Subcutaneous abdominal adipose tissue (tissue), 5 donors: ENCODE results near the gene OR8B8.

ENCODE experiments used
- H3K27ac ChIP-seq: one replicate; pipeline ENCODE4 v1.7.0; 2013; ENCODE audit warnings: low read depth, mild to moderate bottlenecking, inconsistent platforms, low read length, moderate library complexity
- H3K27me3 ChIP-seq, 5 donors: one replicate each; pipeline ENCODE4 v1.7.0; 2013; ENCODE audit warnings: low read length in 5 of 5, inconsistent platforms in 1 of 5; ENCODE audit not compliant: control insufficient read depth in 5 of 5, insufficient read depth in 4 of 5
- H3K36me3 ChIP-seq, 5 donors: one replicate each; pipeline ENCODE4 v1.7.0; 2013; ENCODE audit warnings: low read length in 5 of 5; ENCODE audit not compliant: control insufficient read depth in 5 of 5, insufficient read depth in 5 of 5
- H3K4me1 ChIP-seq, 5 donors: one replicate each; pipeline ENCODE4 v1.7.0; 2013; ENCODE audit warnings: low read length in 5 of 5, mild to moderate bottlenecking in 3 of 5, moderate library complexity in 1 of 5; ENCODE audit not compliant: control insufficient read depth in 5 of 5, insufficient read depth in 5 of 5
- H3K4me3 ChIP-seq, 5 donors: one replicate each; pipeline ENCODE4 v1.7.0; 2013; ENCODE audit warnings: low read length in 5 of 5, low read depth in 1 of 5
- H3K9ac ChIP-seq, 5 donors: one replicate each; pipeline ENCODE4 v1.7.0; 2013; ENCODE audit warnings: low read length in 5 of 5, mild to moderate bottlenecking in 4 of 5, moderate library complexity in 3 of 5
- H3K9me3 ChIP-seq, 5 donors: one replicate each; pipeline ENCODE4 v1.7.0; 2013; ENCODE audit warnings: low read length in 5 of 5; ENCODE audit not compliant: control insufficient read depth in 5 of 5
- donor health status: healthy.
- donor health status: healthy.
- donor health status: healthy.
- donor health status: healthy.
- donor health status: healthy.

OR8B8 gene, protein sequence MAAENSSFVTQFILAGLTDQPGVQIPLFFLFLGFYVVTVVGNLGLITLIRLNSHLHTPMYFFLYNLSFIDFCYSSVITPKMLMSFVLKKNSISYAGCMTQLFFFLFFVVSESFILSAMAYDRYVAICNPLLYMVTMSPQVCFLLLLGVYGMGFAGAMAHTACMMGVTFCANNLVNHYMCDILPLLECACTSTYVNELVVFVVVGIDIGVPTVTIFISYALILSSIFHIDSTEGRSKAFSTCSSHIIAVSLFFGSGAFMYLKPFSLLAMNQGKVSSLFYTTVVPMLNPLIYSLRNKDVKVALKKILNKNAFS

DNA sequence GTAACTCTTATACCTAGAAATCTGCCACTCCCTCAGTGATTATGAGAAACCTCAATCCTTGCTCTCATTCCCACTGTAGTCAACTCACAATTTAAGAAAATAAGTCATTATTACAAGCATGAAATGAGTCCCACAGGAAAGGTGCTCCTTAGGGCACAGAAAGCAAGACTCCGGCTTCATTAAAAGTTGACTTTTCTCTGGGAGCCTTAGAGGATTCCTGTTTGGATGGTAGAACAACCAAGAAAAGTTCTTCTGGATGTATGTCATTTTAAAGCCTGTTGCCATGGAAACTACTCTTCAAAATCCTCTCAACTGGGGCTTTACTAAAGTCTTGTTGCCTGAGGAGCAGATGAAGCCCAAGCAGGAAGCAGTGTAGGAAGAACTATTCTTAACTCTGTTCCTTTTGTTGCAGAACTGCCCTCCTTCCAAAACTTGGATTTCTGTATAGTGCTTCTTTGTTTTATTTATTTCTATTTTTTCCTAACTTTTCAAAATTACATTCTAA, at the start of gene OR8B8:
Gene OR8B8 (minus strand): TSS at position 51 of the 505 bp plus-strand sequence. CDS start 4,611 bp downstream, outside the sequence.
- no peak within 1 kb of the TSS for H3K9ac ChIP-seq
- H3K4me3 ChIP-seq = no peak within 1 kb of the TSS
- H3K4me1 ChIP-seq = no peaks in the 10 kb centered on the region
- H3K27ac ChIP-seq = no peak within 1 kb of the TSS
- no peaks in the 10 kb centered on the region for H3K27me3 ChIP-seq
- H3K36me3 ChIP-seq = no peaks in the 10 kb centered on the region
- H3K9me3 ChIP-seq = peaks cover 0 to 3% (median 0%) of the 10 kb centered on the region in 5 donors

GRCh38 chr11:124493016-124493655, 47.6 kb upstream of the OR8B8 start:
- Histone ChIP-seq H3K27me3 (no peaks in the 10 kb centered on the region), H3K36me3 (no peaks in the 10 kb centered on the region), H3K9ac (no peak overlapping the region), H3K4me1 (no peaks in the 10 kb centered on the region), H3K9me3 (no peaks in the 10 kb centered on the region), H3K27ac (no peak overlapping the region), H3K4me3 (no peak overlapping the region)

DNA sequence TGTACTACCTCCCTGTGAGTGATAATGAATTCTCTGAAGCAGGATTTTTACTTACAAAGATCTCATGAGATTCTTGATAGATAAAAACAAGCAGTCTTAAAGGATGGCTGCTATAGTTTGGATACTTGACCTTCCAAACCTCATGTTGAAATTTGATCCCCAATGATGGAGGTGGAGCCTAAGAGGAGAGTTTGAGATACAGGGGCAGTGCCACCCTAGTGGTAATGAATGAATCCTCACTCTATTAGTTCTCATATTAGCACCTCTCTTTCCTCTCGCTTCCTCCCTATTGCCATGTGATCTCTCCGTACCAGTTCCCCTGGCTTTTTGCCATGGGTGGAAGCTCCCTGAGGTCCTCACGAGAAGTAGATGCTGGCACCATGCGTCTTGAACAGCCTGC, 37.9 kb upstream of the OR8B8 start:
- no peak overlapping the region for H3K9ac ChIP-seq

DNA sequence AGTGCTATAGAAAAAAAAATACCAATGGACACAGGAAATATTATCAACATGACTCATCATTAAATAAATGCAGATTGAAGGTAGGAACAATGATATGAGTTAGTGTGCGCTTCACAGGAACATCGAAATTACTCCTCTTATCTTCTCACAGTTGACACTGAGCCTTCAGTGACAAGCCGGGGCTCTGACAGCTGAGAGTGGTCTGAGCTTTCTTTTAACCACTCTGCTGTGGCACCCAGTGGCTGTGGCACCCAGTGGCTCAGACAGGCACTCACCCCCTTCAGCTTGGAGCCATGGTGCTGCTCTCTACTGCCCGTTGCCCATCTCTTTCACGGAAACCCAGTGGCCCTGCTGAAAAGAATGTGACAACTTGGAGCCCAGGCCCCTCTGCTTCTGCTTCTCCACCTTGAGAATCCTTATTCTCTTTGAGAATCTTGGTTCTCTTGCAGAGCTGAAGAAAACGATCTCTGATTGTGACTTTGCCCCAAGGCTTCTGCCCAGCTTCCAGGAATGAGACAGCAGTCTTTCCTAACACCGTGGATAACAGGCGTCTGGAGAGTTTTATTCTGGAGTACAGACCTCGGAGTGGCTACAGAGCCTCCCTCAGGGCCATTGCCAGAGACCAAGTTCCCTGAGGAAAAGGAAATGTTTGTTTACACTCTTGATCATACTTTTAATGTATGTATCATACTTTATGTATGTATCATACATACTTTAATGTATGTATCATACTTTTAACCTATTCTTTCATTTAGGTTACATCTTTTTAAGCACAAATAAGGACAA, 37.1 kb upstream of the OR8B8 start:
- H3K9ac ChIP-seq = no peak overlapping the region
- H3K4me3 ChIP-seq = no peak overlapping the region
- no peaks in the 10 kb centered on the region for H3K9me3 ChIP-seq
- no peaks in the 10 kb centered on the region for H3K27me3 ChIP-seq
- peaks cover 0 to 17% (median 8%) of the 10 kb centered on the region in 5 donors for H3K4me1 ChIP-seq
- no peak overlapping the region for H3K27ac ChIP-seq
- no peaks in the 10 kb centered on the region for H3K36me3 ChIP-seq

More for the DNA sequence above, 37.9 kb upstream of the OR8B8 start:
- H3K9me3 ChIP-seq = no peaks in the 10 kb centered on the region
- no peaks in the 10 kb centered on the region for H3K36me3 ChIP-seq
- no peak overlapping the region for H3K27ac ChIP-seq
- H3K4me3 ChIP-seq = no peak overlapping the region
- H3K27me3 ChIP-seq = no peaks in the 10 kb centered on the region
- H3K4me1 ChIP-seq = peaks cover 0 to 17% (median 8%) of the 10 kb centered on the region in 5 donors

DNA sequence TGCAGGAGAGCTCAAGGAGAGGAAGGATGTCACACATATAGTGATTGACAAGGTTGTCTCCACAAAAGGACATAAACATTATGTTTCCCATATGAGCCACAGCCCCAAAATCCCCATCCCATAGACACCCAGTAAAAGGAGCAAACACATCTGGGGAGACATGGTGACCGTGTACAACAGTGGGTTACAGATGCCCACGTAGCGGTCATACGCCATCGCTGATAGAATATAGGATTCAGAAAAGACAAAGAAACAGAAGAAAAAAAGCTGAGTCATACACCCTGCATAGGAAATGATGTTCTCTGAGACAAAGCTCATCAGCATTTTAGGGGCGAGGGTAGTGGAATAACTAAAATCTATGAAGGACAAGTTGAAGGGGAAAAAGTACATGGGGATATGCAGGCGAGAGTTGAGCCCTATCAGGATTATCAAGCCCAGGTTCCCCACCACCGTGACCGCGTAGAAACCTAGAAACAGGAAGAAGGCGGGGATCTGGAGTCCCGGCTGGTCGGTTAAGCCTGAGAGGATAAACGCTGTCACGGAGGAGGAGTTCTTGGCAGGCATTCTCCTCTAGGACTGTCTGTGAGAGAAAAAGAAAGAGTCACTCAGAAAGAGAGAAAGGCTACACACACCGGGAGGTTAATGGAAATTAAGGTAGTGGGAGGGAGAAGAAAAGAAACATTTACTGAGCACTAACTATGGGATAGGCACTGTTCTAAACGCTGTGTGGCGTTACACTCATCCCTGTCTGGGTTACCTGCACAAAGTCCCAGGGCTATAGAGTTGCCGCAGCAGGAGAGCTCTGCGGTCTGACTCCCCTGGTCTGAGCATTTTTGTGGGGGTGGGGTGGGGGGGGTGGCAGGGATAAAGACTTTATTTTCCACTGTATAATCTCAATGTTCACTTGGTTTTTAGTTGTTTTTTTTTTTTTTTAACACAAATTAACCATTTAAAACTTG, 36.1 kb upstream of the OR8B8 start:
- peak overlapping the region; percentile 54 to 72 (median 60) for H3K4me3 ChIP-seq
- no peaks in the 10 kb centered on the region for H3K9me3 ChIP-seq
- no peaks in the 10 kb centered on the region for H3K27me3 ChIP-seq
- H3K27ac ChIP-seq = no peak overlapping the region
- H3K4me1 ChIP-seq = peaks cover 0 to 17% (median 8%) of the 10 kb centered on the region in 5 donors
- peak overlapping the region in 2 of 5 donors; percentile 38 to 52 for H3K9ac ChIP-seq
- H3K36me3 ChIP-seq = no peaks in the 10 kb centered on the region

DNA sequence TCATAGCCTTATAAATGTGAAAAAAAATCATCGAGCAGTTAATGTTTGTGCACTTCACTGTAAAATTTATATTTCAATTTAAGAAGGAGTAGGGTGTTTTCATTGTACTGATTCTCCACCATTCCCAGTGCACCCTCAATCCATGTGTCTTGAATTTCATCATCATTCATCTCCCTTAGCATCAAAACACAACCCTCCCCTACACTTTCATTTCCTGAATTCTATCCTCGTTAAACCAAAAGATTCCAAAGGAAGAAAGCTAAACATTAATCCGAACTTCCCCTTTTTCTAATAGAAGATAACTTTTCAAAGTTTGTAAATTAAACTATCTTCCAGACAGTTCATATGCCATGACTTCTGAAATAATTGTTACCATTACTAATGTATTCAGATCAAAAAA, 34.1 kb upstream of the OR8B8 start:
- no peaks in the 10 kb centered on the region for H3K27me3 ChIP-seq

DNA sequence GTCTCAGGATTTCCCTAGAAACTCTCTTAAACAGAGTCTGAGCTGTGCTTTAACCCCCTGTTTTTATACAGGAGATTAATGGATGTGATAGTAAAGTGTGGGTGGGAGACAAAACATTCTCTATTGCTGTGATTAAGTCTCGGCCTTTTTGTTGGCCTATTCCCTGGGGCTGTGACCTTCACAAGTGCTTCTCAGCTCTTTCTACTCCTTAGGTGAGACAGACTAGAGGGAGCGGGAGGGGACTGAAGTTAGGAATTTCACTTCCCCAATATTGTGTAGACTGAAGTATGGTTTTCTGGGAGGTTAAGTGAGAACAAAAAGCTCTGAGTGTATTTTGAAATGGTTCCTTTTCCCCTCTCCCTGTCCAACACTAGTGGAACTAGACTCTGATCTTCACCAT, 29.8 kb upstream of the OR8B8 start:
- no peak overlapping the region for H3K27ac ChIP-seq
- H3K27me3 ChIP-seq = no peaks in the 10 kb centered on the region
- H3K36me3 ChIP-seq = no peaks in the 10 kb centered on the region
- H3K9ac ChIP-seq = no peak overlapping the region
- H3K4me3 ChIP-seq = no peak overlapping the region
- no peaks in the 10 kb centered on the region for H3K9me3 ChIP-seq
- peaks cover 0 to 21% (median 9%) of the 10 kb centered on the region in 5 donors for H3K4me1 ChIP-seq

More for the DNA sequence above, 34.1 kb upstream of the OR8B8 start:
- no peaks in the 10 kb centered on the region for H3K9me3 ChIP-seq
- H3K4me3 ChIP-seq = no peak overlapping the region
- H3K36me3 ChIP-seq = no peaks in the 10 kb centered on the region
- H3K9ac ChIP-seq = no peak overlapping the region
- no peak overlapping the region for H3K27ac ChIP-seq
- H3K4me1 ChIP-seq = peaks cover 0 to 17% (median 8%) of the 10 kb centered on the region in 5 donors

GRCh38 chr11:124474779-124475178, 29.3 kb upstream of the OR8B8 start:
- H3K4me1 ChIP-seq = peaks cover 0 to 25% (median 11%) of the 10 kb centered on the region in 5 donors
- no peak overlapping the region for H3K27ac ChIP-seq
- H3K9ac ChIP-seq = no peak overlapping the region
- H3K36me3 ChIP-seq = no peaks in the 10 kb centered on the region
- H3K27me3 ChIP-seq = no peaks in the 10 kb centered on the region
- no peaks in the 10 kb centered on the region for H3K9me3 ChIP-seq
- H3K4me3 ChIP-seq = no peak overlapping the region

- Histone ChIP-seq H3K4me1 (peaks cover 0 to 28% (median 11%) of the 10 kb centered on the region in 5 donors), H3K4me3 (no peak overlapping the region), H3K27me3 (no peaks in the 10 kb centered on the region), H3K36me3 (no peaks in the 10 kb centered on the region), H3K9ac (no peak overlapping the region), H3K9me3 (no peaks in the 10 kb centered on the region), H3K27ac (no peak overlapping the region)
These were observed 28.6 kb upstream of the OR8B8 start for GRCh38 chr11:124474079-124474478.
